Measurements from ENCODE around the gene CPHXL2.

GRCh38 chr16:75679366-75679765 lies 2.6 kb upstream of the CPHXL2 start:
- TF ChIP-seq CTCF (IDR thresholded peaks at IDR 0.05) (no peak), POLR2A (IDR thresholded peaks at IDR 0.05) (no peak)
